ES-I3 (cell line): Measurements from ENCODE around the gene IL2RG.

Experiments
- H3K36me3 ChIP-seq: 2 replicates; pipeline ENCODE4 v1.6.1; 2013; ENCODE audit warnings: mild to moderate bottlenecking, low read length, control low read depth, moderate library complexity; ENCODE audit not compliant: insufficient read depth
- H3K4me1 ChIP-seq: 2 replicates; pipeline ENCODE4 v1.6.1; 2013; ENCODE audit warnings: mild to moderate bottlenecking, control low read depth, low read length; ENCODE audit not compliant: insufficient read depth
- H3K9ac ChIP-seq: 2 replicates; pipeline ENCODE4 v1.6.1; 2013; ENCODE audit warnings: low read depth, mild to moderate bottlenecking, low read length, moderate library complexity
- H3K9me3 ChIP-seq: 2 replicates; pipeline ENCODE4 v1.6.1; 2013; ENCODE audit warnings: mild to moderate bottlenecking, low read length, moderate library complexity; ENCODE audit not compliant: control insufficient read depth, insufficient read depth

The IL2RG gene

DNA sequence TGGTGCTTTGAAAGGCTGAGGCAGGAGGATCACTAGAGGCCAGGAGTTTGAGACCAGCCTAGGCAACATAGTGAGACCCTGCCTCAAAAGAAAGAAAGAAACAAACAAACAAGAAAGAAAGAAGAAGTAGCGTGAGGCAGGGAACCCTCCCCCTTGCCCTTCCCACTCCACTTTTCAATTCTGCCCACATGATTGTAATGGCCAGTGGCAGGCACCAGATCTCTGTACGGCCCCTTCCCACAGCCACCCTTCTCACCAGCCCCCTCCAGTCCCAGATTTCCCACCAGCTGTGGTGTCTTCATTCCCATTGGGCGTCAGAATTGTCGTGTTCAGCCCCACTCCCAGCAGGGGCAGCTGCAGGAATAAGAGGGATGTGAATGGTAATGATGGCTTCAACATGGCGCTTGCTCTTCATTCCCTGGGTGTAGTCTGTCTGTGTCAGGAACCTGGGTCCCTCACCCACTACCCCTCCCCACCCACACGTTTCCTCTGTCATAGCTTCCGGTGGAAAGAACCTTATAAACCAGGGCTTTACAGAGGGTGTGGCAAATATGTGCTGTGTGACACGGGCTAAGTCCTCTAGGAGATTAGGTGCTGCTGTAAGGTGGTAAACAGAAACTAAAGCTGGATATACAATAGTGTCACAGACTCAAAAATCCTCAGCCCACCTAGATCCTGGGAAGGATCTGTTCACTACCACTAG is at the start of gene IL2RG:
Gene IL2RG, minus strand, starts transcription at position 437 of the 703 bp plus-strand sequence. Its CDS starts 38 bp downstream, at position 399.
- H3K36me3 ChIP-seq, result no peaks in the 10 kb centered on the region
- H3K9me3 ChIP-seq, result no peaks in the 10 kb centered on the region
- H3K9ac ChIP-seq, result no peak within 1 kb of the TSS
- no peaks in the 10 kb centered on the region; the same call in 1 of the 2 replicates for H3K4me1 ChIP-seq

DNA sequence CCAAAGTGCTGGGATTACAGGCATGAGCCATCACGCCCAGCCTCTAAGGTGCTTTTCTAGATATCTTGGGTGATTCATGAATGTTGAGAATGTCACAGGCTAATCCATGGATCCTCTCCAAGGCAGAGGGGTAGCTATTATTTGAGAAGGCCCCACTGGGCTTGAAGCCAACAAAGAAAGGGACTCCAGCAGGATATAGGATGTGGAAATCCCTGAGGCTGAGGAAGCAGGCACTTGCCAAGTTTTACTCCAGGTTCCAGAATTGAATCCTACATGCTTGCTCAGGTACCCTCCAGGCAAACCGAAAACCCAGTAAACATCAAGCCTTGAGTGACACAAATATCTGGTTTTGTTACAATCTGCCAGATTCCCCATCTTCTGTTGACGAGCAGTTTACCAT is 49.1 kb upstream of the IL2RG start:
- no peaks in the 10 kb centered on the region; the same call in 1 of the 2 replicates for H3K36me3 ChIP-seq
- no peaks in the 10 kb centered on the region for H3K4me1 ChIP-seq
- H3K9me3 ChIP-seq, result no peaks in the 10 kb centered on the region
- H3K9ac ChIP-seq, result no peak overlapping the region

DNA sequence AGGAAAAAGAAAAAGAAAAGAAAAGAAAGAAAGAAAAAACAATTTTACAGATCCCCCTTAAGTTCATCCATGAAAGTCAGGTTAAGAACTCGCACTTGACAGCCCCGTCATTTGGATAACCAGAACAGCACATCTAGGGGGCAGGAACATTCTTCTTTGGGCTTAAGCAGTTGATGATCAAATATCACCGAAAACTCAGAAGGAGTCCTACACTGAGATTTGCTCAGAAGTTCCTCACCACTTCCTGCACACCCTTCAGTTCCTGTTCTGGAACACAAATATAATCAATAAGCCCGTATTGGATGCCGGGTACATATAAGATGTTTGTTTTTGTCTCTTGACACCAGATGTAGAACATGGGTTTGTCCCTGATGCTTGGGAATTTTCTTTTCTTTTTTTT is 48.0 kb upstream of the IL2RG start:
- H3K36me3 ChIP-seq, result no peaks in the 10 kb centered on the region; the same call in 1 of the 2 replicates
- no peak overlapping the region for H3K9ac ChIP-seq
- H3K4me1 ChIP-seq, result no peaks in the 10 kb centered on the region
- H3K9me3 ChIP-seq, result no peaks in the 10 kb centered on the region

DNA sequence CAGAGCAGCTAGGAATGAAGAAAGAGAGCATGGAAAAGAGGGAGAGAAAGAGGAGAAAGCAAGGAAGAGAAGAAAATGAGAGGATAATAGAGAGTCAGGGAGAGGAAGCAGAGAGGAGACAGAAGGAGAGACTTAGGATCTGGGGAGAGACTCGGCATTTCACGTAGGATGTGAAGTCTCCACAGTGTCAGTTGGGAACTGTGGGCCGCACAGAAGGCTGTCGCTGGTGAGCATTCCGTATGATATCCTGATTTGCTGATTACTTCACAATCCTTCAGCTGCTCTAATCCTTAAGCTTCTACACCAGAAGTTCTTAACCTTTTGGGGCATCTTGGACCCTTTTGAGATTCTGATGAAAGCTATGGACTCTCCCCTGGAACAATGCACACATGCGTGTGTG is 47.2 kb upstream of the IL2RG start:
- H3K36me3 ChIP-seq, result no peaks in the 10 kb centered on the region; the same call in 1 of the 2 replicates
- H3K4me1 ChIP-seq, result no peaks in the 10 kb centered on the region
- H3K9ac ChIP-seq, result no peak overlapping the region
- no peaks in the 10 kb centered on the region for H3K9me3 ChIP-seq

DNA sequence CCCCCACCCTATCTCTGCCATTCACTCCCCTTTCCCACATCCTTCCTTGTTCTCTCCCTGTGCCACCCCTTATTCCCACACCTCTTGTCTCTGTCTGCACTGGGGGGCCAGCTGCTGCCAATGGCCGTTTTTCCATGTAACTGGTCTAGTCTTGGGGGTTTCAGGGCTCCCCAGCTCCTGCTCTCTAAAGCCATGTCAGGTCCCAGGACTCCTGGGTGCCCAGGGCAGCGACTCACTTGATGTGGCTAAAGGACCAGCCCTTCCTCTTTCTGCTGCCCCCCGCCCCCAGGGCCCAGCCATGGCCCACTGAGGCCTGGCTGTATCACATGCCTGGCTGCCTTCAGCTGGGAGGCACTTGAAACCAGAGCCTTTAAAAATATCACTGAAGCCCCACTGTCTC is 43.3 kb upstream of the IL2RG start:
- H3K9ac ChIP-seq, result no peak overlapping the region
- no peaks in the 10 kb centered on the region for H3K9me3 ChIP-seq
- H3K36me3 ChIP-seq, result no peaks in the 10 kb centered on the region; the same call in 1 of the 2 replicates
- no peaks in the 10 kb centered on the region for H3K4me1 ChIP-seq

DNA sequence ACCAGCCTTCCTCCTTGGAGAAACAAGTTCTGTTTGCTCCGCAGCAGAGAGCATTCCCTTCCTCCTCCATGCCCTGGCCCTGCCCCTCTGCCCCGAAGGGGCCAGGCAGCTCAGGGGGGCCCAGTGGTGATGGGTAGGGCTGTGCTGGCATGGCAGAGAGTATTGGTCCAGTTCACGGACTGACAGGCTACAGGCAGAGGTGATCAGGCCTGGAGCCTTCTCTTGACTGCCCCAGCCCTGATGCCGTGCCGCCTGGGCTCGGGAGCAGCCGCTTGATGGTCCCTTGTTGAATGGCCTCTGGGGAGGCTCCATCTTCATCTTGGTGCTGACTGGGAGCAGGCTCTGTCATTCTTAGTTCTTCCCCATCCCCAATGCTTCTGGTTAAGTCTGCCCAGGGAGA is 42.8 kb upstream of the IL2RG start:
- no peaks in the 10 kb centered on the region for H3K9me3 ChIP-seq
- no peaks in the 10 kb centered on the region; the same call in 1 of the 2 replicates for H3K36me3 ChIP-seq
- 0 out of 2 replicates have a peak, but pooled peaks cover 1% of the 10 kb centered on the region for H3K4me1 ChIP-seq
- no peak overlapping the region for H3K9ac ChIP-seq

DNA sequence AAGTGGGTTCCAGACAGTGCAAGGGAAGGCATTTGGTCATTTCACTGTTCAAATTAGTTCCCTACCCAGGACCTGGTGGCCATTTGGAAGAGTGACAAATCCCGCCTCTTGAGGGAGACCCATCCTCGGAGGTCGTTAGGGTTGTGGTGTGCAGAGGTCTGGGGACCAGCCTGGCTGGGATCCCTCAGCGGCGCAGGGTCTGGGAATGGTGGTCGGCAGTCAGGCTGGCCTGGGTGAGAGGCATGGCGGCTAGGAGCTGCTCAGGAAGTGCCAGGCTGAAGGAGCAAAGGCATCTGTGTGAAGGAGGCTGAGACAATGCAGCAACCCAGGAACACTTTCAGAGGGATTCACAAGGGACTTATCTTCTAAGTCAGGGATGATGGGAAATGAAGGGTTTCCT is 40.0 kb upstream of the IL2RG start:
- H3K9me3 ChIP-seq, result no peaks in the 10 kb centered on the region
- no peaks in the 10 kb centered on the region; the same call in 1 of the 2 replicates for H3K36me3 ChIP-seq
- no peak overlapping the region for H3K9ac ChIP-seq
- peaks cover 22% of the 10 kb centered on the region for H3K4me1 ChIP-seq

DNA sequence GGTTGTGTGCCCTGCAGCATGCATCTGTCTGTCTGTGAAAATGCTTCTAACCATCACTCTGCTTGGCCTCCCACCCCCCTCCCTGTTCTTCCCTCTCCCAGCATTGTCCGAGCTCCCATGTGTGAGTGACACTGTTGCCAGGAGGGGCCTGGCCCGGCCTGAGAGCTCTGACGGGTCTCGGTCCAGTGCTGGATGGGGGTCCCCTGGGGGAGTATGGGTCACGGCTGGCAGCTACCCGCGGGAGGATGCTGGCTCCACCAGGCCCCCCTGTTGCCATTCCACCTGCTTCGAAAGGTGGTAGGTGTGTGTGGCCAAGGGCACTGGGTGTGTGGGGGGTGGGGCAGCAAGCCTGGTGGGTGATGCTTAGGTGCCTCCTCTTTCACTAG is 36.9 kb upstream of the IL2RG start:
- H3K4me1 ChIP-seq, result peaks cover 25% of the 10 kb centered on the region
- no peaks in the 10 kb centered on the region for H3K36me3 ChIP-seq
- no peaks in the 10 kb centered on the region for H3K9me3 ChIP-seq
- no peak overlapping the region for H3K9ac ChIP-seq

DNA sequence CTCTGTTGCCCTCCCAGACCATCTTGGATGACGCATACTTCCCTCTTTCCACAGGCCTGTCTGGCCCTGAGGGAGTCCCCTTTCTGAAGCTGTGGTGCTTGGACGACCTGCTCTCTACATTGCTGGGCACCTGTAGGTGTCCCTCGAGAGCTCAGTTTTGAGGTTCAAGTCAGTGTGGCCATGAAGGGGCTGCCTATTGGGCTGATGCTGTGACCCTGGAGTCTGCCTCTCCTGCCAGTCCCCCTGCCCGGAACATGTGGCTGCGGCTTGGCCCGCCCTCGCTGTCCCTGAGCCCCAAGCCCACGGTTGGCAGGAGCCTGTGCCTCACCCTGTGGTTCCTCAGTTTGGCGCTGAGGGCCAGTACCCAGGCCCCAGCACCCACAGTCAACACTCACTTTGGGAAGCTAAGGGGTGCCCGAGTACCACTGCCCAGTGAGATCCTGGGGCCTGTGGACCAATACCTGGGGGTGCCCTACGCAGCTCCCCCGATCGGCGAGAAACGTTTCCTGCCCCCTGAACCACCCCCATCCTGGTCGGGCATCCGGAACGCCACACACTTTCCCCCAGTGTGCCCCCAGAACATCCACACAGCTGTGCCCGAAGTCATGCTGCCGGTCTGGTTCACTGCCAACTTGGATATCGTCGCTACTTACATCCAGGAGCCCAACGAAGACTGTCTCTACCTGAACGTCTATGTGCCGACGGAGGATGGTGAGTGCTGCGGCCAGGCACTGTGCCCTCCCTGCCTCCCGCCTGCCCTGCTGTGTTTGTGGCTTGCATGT is 36.3 kb upstream of the IL2RG start:
- Histone ChIP-seq H3K36me3 (no peaks in the 10 kb centered on the region), H3K4me1 (peaks cover 25% of the 10 kb centered on the region), H3K9ac (no peak overlapping the region), H3K9me3 (no peaks in the 10 kb centered on the region)

DNA sequence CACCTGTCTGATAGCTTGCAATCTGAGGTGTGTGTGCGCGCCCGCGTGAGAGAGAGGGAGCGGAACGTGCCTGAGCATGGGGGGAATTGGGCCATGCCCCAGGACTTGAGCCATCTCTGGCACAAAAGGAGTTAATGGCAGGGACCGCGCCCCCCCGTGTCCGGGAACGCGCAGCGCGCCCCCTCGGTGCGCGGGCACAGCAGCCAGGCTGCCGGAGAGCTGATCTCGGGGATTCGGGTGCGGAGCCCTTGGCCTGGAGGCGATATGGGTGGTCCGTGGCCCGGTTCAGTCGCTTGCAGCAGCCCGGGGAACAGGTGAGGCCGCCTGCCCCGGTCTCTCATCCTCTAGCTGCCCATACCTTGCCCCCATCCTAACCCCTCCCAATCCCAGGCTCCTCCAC is 33.3 kb upstream of the IL2RG start, which contains the start of gene NLGN3:
Gene NLGN3, plus strand, starts transcription at position 191 of the 400 bp plus-strand sequence. CDS start 2,909 bp downstream, outside the sequence.
- Histone ChIP-seq H3K36me3 (no peaks in the 10 kb centered on the region), H3K4me1 (peaks cover 25% of the 10 kb centered on the region), H3K9ac (peak within 1 kb of the TSS; percentile 59), H3K9me3 (no peaks in the 10 kb centered on the region)

DNA sequence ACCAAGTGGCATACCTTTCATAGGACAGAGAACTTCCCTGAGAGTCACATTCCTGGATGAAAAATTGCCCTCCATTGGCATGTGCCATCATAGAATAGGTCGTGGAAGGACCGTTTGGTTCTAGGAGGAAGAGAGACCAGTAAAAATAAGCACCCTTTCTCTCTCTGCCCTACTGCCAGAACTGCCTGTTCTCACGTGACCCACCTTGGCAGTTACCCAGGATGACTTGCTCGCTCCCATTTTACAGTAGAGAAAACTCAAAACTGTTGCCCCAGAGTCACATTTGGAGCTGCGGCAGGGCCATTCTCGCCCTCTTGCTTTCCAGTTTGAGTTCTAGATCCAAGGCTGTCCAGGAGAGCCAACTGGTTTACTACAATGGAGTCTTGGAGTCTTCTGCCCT is 32.1 kb upstream of the IL2RG start:
- Histone ChIP-seq H3K9me3 (no peaks in the 10 kb centered on the region), H3K4me1 (peaks cover 19% of the 10 kb centered on the region), H3K9ac (no peak overlapping the region), H3K36me3 (no peaks in the 10 kb centered on the region)

DNA sequence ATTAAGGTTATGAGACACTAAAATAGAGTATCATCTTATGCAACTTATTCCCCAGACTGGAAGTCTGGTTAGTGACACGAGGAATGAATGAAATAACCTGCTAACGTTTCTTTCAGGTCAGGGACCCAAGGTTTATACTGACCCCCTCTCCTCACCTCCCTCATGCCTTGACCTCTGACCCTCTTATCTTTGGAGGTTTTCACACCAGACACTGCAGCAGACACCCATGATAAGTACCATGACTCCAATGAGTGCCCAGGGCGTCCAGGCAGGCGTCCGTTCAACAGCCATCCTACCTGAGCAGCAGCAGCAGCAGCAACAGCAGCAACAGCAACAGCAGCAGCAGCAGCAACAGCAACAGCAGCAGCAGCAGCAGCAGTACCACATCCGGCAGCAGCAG is 29.1 kb upstream of the IL2RG start:
- Histone ChIP-seq H3K9ac (no peak overlapping the region), H3K36me3 (peaks cover 8% of the 10 kb centered on the region; the same call in 1 of the 2 replicates), H3K4me1 (no peaks in the 10 kb centered on the region), H3K9me3 (no peaks in the 10 kb centered on the region)

DNA sequence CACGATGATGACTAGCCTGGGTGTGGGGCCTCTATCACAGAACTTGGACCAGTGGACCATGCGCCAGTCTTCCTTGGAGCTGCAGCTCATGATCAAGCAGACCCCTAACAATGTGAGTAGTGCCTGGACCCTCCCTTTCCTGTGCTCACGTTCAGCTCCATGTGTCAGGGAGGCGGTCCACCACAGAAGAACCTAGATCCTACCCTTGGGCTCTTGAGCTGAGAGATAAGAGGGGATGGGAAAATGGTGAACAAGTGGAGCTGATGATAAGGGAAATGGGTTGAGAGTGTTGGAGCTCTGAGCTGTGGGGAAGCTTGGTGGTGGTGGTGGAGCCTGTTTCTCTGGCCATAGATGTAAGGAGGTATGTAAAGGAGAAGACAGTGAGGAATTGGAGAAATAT is 20.1 kb upstream of the IL2RG start:
- H3K9ac ChIP-seq, result no peak overlapping the region
- H3K36me3 ChIP-seq, result peaks cover 5% of the 10 kb centered on the region; the same call in 1 of the 2 replicates

DNA sequence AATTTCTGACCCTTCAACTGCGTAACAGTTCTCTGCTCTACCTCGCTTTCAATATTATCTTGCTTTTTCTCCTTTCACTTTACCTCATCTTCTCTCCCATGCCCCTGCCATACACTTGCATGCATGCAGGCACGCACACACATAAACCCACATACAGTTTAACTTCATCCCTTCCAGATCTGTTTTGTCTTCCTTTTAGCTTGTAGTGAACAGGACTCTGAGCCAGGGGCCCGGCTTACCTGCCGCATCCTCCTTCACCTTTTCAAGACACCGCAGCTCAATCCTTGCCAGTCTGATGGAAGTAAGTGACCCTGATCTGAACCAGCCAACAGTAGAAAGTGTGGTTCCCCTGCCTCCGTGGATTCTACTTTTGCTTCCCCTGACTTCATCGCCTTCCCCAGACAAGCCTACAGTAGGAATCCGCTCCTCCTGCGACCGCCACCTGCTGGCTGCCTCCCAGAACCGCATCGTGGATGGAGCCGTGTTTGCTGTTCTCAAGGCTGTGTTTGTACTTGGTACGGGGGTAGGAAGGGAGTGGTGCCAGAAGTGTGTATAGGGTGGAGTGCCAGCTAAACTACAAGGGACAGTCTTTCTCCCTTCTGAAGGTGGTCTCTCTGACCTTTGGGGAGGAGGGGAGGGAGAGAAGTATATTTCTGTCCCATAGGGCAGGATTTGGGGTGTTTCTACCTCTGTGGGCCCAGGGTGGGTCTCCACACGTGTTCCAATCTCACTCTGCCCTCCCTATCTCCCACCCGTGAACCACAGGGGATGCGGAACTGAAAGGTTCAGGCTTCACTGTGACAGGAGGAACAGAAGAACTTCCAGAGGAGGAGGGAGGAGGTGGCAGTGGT is 17.8 kb upstream of the IL2RG start:
- no peak overlapping the region for H3K9ac ChIP-seq
- H3K4me1 ChIP-seq, result peaks cover 11% of the 10 kb centered on the region
- no peaks in the 10 kb centered on the region for H3K36me3 ChIP-seq
- no peaks in the 10 kb centered on the region for H3K9me3 ChIP-seq

More for the DNA sequence above, 20.1 kb upstream of the IL2RG start:
- no peaks in the 10 kb centered on the region for H3K9me3 ChIP-seq
- H3K4me1 ChIP-seq, result peaks cover 11% of the 10 kb centered on the region
